ENCODE measurements around the gene RBKS. TPM values are rescaled to one million over a fixed set of nuclear protein-coding genes. Genes with fewer than 3 reads are reported as not detected.
"Not testable (repeated sequence)": the region's sequence is repeated elsewhere in the genome, so short reads cannot be mapped to it uniquely, and the experiment has no call there.

RBKS gene
- total RNA-seq, 1 donor from 2014 or later: 3.9 TPM

GRCh38 chr2:27798948-27799645, 91.1 kb downstream of the RBKS start:
- DNase-seq (ENCODE audit: low spot score): peak; percentile 68

GRCh38 chr2:27798486-27798885, 91.7 kb downstream of the RBKS start:
- no peak for DNase-seq (ENCODE audit: low spot score)

- DNase-seq (ENCODE audit: low spot score): no peak
Measured at GRCh38 chr2:27797841-27798240, 92.3 kb downstream of the RBKS start.

- no peak for DNase-seq (ENCODE audit: low spot score)
Measured at GRCh38 chr2:27796791-27797765, 93.1 kb downstream of the RBKS start.

- DNase-seq (ENCODE audit: low spot score): no peak
Measured at GRCh38 chr2:27795868-27796277, 94.3 kb downstream of the RBKS start.

- no peak for DNase-seq (ENCODE audit: low spot score)
Measured at GRCh38 chr2:27795093-27795834, 94.9 kb downstream of the RBKS start.

GRCh38 chr2:27792759-27793158, 97.4 kb downstream of the RBKS start:
- DNase-seq (ENCODE audit: low spot score): no peak

GRCh38 chr2:27790796-27791195, 99.4 kb downstream of the RBKS start:
- no peak for DNase-seq (ENCODE audit: low spot score)

- no peak for DNase-seq (ENCODE audit: low spot score)
Measured at GRCh38 chr2:27782701-27783100, 107.5 kb downstream of the RBKS start.

GRCh38 chr2:27781496-27781895, 108.7 kb downstream of the RBKS start:
- DNase-seq (ENCODE audit: low spot score): no peak

GRCh38 chr2:27779417-27780055, 110.7 kb downstream of the RBKS start:
- no peak for DNase-seq (ENCODE audit: low spot score)

GRCh38 chr2:27776696-27777095, 113.5 kb downstream of the RBKS start:
- DNase-seq (ENCODE audit: low spot score): no peak

- DNase-seq (ENCODE audit: low spot score): peak; percentile 44
Measured at GRCh38 chr2:27776097-27776496, 114.1 kb downstream of the RBKS start.

- DNase-seq (ENCODE audit: low spot score): no peak
Measured at GRCh38 chr2:27773959-27774358, 116.2 kb downstream of the RBKS start.

- no peak for DNase-seq (ENCODE audit: low spot score)
Measured at GRCh38 chr2:27772804-27773203, 117.4 kb downstream of the RBKS start.

- DNase-seq (ENCODE audit: low spot score): peak; percentile 94
Measured at GRCh38 chr2:27771548-27772335, 118.4 kb downstream of the RBKS start, which contains the start of gene MRPL33. TSS of gene MRPL33 (plus strand) at chr2:27771719. CDS start at chr2:27771778, 59 bp downstream.

GRCh38 chr2:27771202-27771547, 119.0 kb downstream of the RBKS start:
- DNase-seq (ENCODE audit: low spot score): no peak

GRCh38 chr2:27766287-27766661, 123.9 kb downstream of the RBKS start:
- no peak for DNase-seq (ENCODE audit: low spot score)

- peak; percentile 78 for DNase-seq (ENCODE audit: low spot score)
Measured at GRCh38 chr2:27765621-27766286, 124.4 kb downstream of the RBKS start.

- not testable (repeated sequence) for DNase-seq (ENCODE audit: low spot score)
Measured at GRCh38 chr2:27764526-27764925, 125.7 kb downstream of the RBKS start.

Measured in mucosa of gallbladder (tissue), 1 donor.